ENCODE results near the gene CTDSPL. TPM values are rescaled to one million over a fixed set of nuclear protein-coding genes. Genes with fewer than 3 reads are reported as not detected.

The CTDSPL gene
- total and polyA plus RNA-seq, 2 experiments from 2014 or later = 29.2 to 33.7 TPM

GRCh38 chr3:37904601-37905000 lies 42.9 kb downstream of the CTDSPL start:
- DNase-seq (ENCODE audit: low spot score) = no peak
- Histone ChIP-seq H3K27me3 (no peaks in the 10 kb centered on the region), H3K4me3 (no peak overlapping the region), H3K4me1 (ENCODE audit: insufficient read depth) (peaks cover 24% of the 10 kb centered on the region), H3K36me3 (replicated peaks; ENCODE audit: insufficient read depth, low read depth) (no peaks in the 10 kb centered on the region), H3K4me2 (no peak overlapping the region), H3K27ac (no peak overlapping the region), H2AFZ (no peak overlapping the region), H4K20me1 (ENCODE audit: insufficient read depth, poor library complexity, severe bottlenecking) (peaks cover 8% of the 10 kb centered on the region), H3K79me2 (peaks cover 65% of the 10 kb centered on the region), H3K9me3 (ENCODE audit: low read depth) (no peaks in the 10 kb centered on the region), H3K9me2 (replicated peaks; ENCODE audit: insufficient read depth) (no peaks in the 10 kb centered on the region)
- no peak for TF ChIP-seq CTCF (IDR thresholded peaks at IDR 0.05; ENCODE audit: poor library complexity)
- no peak for TF ChIP-seq EZH2phosphoT487 (IDR thresholded peaks at IDR 0.05; ENCODE audit: low read depth, severe bottlenecking, unreplicated experiment)
- TF ChIP-seq EZH2 (IDR thresholded peaks at IDR 0.05; ENCODE audit: borderline replicate concordance) = no peak
- 64% methylated on average over 1 of the region's 1 CpG for WGBS (ENCODE audit: low lambda C conversion rate, missing lambda C conversion rate)

GRCh38 chr3:37905346-37905745 lies 43.7 kb downstream of the CTDSPL start:
- Histone ChIP-seq H3K4me2 (no peak overlapping the region), H3K4me3 (no peak overlapping the region), H3K27me3 (no peaks in the 10 kb centered on the region), H3K4me1 (ENCODE audit: insufficient read depth) (peaks cover 24% of the 10 kb centered on the region), H2AFZ (no peak overlapping the region), H3K79me2 (peaks cover 64% of the 10 kb centered on the region), H3K27ac (no peak overlapping the region), H3K9me2 (replicated peaks; ENCODE audit: insufficient read depth) (no peaks in the 10 kb centered on the region), H4K20me1 (ENCODE audit: insufficient read depth, poor library complexity, severe bottlenecking) (peaks cover 8% of the 10 kb centered on the region), H3K36me3 (replicated peaks; ENCODE audit: insufficient read depth, low read depth) (no peaks in the 10 kb centered on the region), H3K9me3 (ENCODE audit: low read depth) (no peaks in the 10 kb centered on the region)
- no peak for DNase-seq (ENCODE audit: low spot score)
- no peak for TF ChIP-seq CTCF (IDR thresholded peaks at IDR 0.05; ENCODE audit: poor library complexity)
- TF ChIP-seq EZH2phosphoT487 (IDR thresholded peaks at IDR 0.05; ENCODE audit: low read depth, severe bottlenecking, unreplicated experiment) = no peak
- TF ChIP-seq EZH2 (IDR thresholded peaks at IDR 0.05; ENCODE audit: borderline replicate concordance) = no peak
- 55% methylated on average over 1 of the region's 1 CpG for WGBS (ENCODE audit: low lambda C conversion rate, missing lambda C conversion rate)

- Histone ChIP-seq H3K4me1 (ENCODE audit: insufficient read depth) (peaks cover 25% of the 10 kb centered on the region), H3K36me3 (replicated peaks; ENCODE audit: insufficient read depth, low read depth) (no peaks in the 10 kb centered on the region), H2AFZ (no peak overlapping the region), H3K9me2 (replicated peaks; ENCODE audit: insufficient read depth) (no peaks in the 10 kb centered on the region), H3K4me3 (no peak overlapping the region), H3K79me2 (peaks cover 56% of the 10 kb centered on the region), H4K20me1 (ENCODE audit: insufficient read depth, poor library complexity, severe bottlenecking) (peaks cover 8% of the 10 kb centered on the region), H3K4me2 (no peak overlapping the region), H3K9me3 (ENCODE audit: low read depth) (no peaks in the 10 kb centered on the region), H3K27me3 (no peaks in the 10 kb centered on the region), H3K27ac (peak overlapping the region; percentile 41)
- DNase-seq (ENCODE audit: low spot score) = peak; percentile 32
- TF ChIP-seq CTCF (IDR thresholded peaks at IDR 0.05; ENCODE audit: poor library complexity) = no peak
- TF ChIP-seq EZH2phosphoT487 (IDR thresholded peaks at IDR 0.05; ENCODE audit: low read depth, severe bottlenecking, unreplicated experiment) = no peak
- no peak for TF ChIP-seq EZH2 (IDR thresholded peaks at IDR 0.05; ENCODE audit: borderline replicate concordance)
- WGBS (ENCODE audit: low lambda C conversion rate, missing lambda C conversion rate) = 66% methylated on average over 8 of the region's 8 CpGs
These were observed 44.5 kb downstream of the CTDSPL start for GRCh38 chr3:37905987-37906674.
